ENCODE data around the gene F2R.
"Not testable (repeated sequence)": the region's sequence is repeated elsewhere in the genome, so short reads cannot be mapped to it uniquely, and the experiment has no call there.

F2R gene

GRCh38 chr5:76755779-76756637, 40.1 kb downstream of the F2R start:
- Histone ChIP-seq H3K36me3 (replicated peaks) (no peaks in the 10 kb centered on the region), H3K4me3 (ENCODE audit: low read depth, low read length) (no peak overlapping the region), H3K27ac (no peak overlapping the region), H3K27me3 (replicated peaks) (no peaks in the 10 kb centered on the region)
- DNase-seq = no peak
- no peak for TF ChIP-seq CTCF (IDR thresholded peaks at IDR 0.05; ENCODE audit: low read depth, low read length, missing control alignments)
- in situ Hi-C loops (cut with HindIII; ENCODE audit: low pct_ligation_motif_present, low sequenced_read_pairs) = no loop called here

GRCh38 chr5:76757049-76757448, 41.1 kb downstream of the F2R start:
- no peak for TF ChIP-seq CTCF (IDR thresholded peaks at IDR 0.05; ENCODE audit: low read depth, low read length, missing control alignments)
- in situ Hi-C loops (cut with HindIII; ENCODE audit: low pct_ligation_motif_present, low sequenced_read_pairs) = no loop called here
- no peak overlapping the region for H3K27ac ChIP-seq
- no peak for DNase-seq
- no peaks in the 10 kb centered on the region for H3K27me3 ChIP-seq (replicated peaks)
- H3K36me3 ChIP-seq (replicated peaks) = no peaks in the 10 kb centered on the region
- no peak overlapping the region for H3K4me3 ChIP-seq (ENCODE audit: low read depth, low read length)

- H3K4me3 ChIP-seq (ENCODE audit: low read depth, low read length); H3K27me3 ChIP-seq (replicated peaks); H3K27ac ChIP-seq; in situ Hi-C loops (cut with HindIII; ENCODE audit: low pct_ligation_motif_present, low sequenced_read_pairs); H3K36me3 ChIP-seq (replicated peaks): not testable (repeated sequence)
- peak; percentile 11 for DNase-seq
These were observed 45.2 kb downstream of the F2R start for GRCh38 chr5:76761118-76761517.

GRCh38 chr5:76762484-76762883, 46.6 kb downstream of the F2R start:
- no peak for DNase-seq
- Histone ChIP-seq H3K27ac (no peak overlapping the region), H3K36me3 (replicated peaks) (no peaks in the 10 kb centered on the region), H3K27me3 (replicated peaks) (no peaks in the 10 kb centered on the region), H3K4me3 (ENCODE audit: low read depth, low read length) (no peak overlapping the region)
- in situ Hi-C loops (cut with HindIII; ENCODE audit: low pct_ligation_motif_present, low sequenced_read_pairs) = no loop called here
- no peak for TF ChIP-seq CTCF (IDR thresholded peaks at IDR 0.05; ENCODE audit: low read depth, low read length, missing control alignments)

GRCh38 chr5:76763136-76763535, 47.2 kb downstream of the F2R start:
- no peak overlapping the region for H3K4me3 ChIP-seq (ENCODE audit: low read depth, low read length)
- no peak overlapping the region for H3K27ac ChIP-seq
- in situ Hi-C loops (cut with HindIII; ENCODE audit: low pct_ligation_motif_present, low sequenced_read_pairs) = no loop called here
- H3K27me3 ChIP-seq (replicated peaks) = no peaks in the 10 kb centered on the region
- TF ChIP-seq CTCF (IDR thresholded peaks at IDR 0.05; ENCODE audit: low read depth, low read length, missing control alignments) = no peak
- no peak for DNase-seq
- no peaks in the 10 kb centered on the region for H3K36me3 ChIP-seq (replicated peaks)

- no peak for TF ChIP-seq CTCF (IDR thresholded peaks at IDR 0.05; ENCODE audit: low read depth, low read length, missing control alignments)
- DNase-seq = no peak
- no peaks in the 10 kb centered on the region for H3K36me3 ChIP-seq (replicated peaks)
- no peaks in the 10 kb centered on the region for H3K27me3 ChIP-seq (replicated peaks)
- no peak overlapping the region for H3K4me3 ChIP-seq (ENCODE audit: low read depth, low read length)
- H3K27ac ChIP-seq = no peak overlapping the region
- in situ Hi-C loops (cut with HindIII; ENCODE audit: low pct_ligation_motif_present, low sequenced_read_pairs) = no loop called here
These were observed 48.4 kb downstream of the F2R start for GRCh38 chr5:76764374-76764773.
